NCI-H1417 (cell line): ENCODE results near the gene ACAT2.
A peak's percentile ranks its signal among the peaks of the same experiment; 100 is the strongest.
"Not testable (repeated sequence)": the region's sequence is repeated elsewhere in the genome, so short reads cannot be mapped to it uniquely, and the experiment has no call there.

Experiments used
- DNase-seq, 3 experiments: peaks; one replicate each; lab custom pipeline; 2025; lab: John Stamatoyannopoulos, UW

The ACAT2 gene

DNA sequence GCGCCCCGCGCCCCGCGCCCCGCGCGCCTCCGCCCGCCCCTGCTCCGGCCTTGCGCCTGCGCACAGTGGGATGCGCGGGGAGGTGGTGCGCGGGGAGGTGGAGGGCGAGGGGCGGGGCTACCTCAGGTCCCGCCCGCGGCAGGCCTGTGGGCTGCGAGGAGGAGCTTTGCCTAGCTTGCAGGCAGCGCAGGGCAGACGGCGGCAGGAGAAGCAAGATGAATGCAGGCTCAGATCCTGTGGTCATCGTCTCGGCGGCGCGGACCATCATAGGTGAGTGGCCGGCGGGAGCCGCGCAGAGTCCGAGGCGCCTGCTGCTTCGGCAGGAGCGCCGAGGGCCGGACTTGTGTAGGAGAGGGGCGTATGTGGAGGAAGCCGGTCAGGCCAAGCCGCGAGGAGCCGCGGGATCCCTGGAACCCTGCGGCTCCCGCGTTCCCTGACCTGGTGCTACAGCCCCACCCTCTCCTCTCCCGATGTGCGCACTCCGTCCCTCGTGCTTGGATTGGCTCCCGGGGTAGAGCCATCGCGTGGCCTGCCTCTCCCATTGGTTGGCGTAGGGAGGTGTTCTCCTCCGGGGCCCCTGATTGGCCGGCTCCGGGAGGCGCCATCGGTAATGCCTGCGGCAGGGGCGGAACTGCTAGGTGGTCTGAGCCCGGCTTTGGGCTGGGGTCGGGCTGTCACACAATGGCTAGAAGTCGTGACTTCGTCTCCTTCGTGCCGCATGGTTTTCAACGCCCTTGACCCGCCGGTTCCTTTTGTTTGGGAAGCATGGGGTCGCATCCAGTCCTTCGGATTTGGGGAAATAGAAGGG, at the start of gene ACAT2:
Gene ACAT2 (plus strand): TSS at position 173 of the 808 bp plus-strand sequence. CDS start 43 bp downstream, at position 216.
- peak; percentile 92 to 98 (median 96) for DNase-seq

DNA sequence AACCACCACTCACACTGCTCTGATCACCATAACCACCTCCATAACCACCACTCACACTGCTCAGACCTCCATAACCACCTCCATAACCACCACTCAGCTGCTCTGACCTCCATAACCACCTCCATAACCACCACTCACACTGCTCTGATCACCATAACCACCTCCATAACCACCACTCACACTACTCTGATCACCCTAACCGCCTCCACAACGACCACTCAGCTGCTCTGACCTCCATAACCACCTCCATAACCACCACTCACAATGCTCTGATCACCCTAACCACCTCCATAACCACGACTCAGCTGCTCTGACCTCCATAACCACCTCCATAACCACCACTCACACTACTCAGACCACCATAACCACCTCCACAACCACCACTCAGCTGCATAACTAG, 49.5 kb upstream of the ACAT2 start:
- DNase-seq, result not testable (repeated sequence)

DNA sequence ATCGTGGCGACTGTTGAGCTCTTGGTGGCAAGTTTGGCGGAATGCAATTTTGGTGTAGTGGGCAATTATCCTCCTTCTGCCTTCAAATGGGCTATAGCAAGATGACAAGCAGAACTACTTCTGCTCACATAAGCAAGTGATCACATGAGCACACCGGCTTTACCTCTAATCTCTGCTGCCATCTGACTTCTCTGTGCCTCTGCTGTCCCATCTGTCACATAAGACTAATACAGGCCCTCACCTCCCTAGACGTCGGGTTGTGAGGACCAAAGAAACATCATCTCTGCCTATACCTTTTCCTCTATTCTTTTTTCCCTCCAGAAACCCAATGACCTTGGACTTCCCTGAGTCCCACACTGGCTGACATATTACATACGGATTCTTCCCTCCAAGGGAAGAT, 47.9 kb upstream of the ACAT2 start:
- DNase-seq, result no peak

DNA sequence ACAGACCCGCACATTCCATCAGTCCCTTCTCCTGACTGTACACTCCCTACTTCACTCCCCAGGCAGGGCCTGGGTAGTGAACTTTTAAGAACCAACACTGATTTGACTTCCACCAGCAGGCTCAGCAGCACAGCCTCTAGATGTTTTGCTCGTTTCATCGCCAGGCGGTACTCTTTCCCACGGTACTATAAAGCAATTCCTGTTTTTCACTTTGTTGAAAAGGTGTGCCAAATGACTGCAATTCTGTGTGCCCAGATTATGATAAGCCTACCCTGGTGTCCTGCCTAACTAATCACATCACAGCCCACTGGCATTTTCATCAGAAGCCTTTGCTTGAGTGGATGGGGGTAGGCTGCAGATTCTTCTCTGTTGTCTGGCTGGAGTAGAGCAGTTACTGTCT, 47.4 kb upstream of the ACAT2 start:
- no peak for DNase-seq

DNA sequence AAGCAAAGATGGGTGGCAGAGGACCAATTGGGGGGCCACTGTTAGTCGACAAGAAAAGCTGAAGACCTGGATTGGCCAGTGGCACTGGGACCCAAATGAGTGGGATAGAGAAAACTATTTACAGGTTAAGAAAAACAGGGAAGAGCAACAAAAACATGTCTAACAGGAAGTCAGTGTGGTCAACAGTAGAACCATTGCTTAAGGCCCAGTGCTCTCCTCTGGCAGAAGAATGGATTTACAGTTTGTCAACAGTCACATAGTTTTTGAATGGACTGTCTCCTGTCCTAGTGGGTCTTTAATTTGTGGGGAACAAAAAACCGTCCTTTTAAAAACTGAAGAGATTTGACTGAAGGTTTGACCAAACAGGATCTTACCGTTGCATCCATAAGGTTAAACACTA, 46.7 kb upstream of the ACAT2 start:
- no peak for DNase-seq

DNA sequence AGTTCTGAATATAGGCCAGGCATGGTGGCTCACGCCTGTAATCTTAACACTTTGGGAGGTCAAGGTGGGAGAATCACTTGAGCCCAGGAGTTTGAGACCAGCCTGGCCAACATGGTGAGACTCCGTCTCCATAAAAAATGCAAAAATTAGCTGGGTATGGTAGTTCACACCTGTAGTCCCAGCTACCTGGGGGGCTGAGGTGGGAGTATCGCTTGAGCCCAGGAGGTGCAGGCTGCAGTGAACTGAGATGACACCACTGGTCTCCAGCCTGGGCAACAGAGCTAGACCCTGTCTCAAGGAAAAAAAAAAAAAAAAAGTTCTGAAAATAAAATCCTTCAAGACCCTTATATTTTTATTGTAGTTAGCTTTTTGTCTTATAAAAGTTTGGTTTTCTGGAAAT, 46.2 kb upstream of the ACAT2 start:
- DNase-seq, result no peak

DNA sequence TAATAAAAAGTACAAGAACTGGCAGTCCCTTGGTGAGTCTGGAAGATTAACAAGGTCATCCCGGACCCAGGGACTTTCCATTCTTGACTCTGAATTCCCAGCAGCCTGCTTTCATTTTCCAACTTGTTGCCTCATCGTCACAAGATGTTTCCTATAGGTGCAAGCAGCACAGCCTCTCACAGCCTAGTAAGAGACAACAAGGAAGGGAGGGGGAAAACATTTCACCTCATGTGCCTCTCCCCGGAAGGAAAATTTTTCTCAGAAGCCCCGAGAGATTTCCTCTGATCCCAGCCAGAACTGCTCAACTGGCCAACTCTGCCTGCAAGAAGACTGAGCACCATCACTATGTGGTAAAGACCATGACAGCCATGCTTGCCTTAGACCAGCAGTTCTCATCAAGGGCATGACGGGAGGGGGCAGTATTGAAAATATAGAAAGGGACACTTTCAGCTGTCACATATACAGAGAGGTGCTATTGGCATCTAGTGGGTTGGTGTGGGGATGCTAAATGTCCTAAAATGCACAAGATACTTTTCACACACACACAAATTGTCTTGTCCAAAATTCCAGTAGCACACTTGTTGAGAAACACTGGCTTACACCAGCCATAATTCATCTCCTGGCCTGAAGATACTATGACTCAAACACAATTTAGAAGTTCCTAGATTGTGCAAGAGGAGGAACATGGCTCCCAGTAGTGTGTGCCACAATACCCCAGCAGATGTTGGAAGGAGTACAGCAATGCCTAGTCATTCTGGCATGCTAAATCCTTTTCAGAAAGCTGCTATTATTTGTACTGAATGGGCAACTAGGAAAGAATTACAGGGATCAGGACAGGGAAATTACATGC, 45.4 kb upstream of the ACAT2 start:
- DNase-seq, result no peak

DNA sequence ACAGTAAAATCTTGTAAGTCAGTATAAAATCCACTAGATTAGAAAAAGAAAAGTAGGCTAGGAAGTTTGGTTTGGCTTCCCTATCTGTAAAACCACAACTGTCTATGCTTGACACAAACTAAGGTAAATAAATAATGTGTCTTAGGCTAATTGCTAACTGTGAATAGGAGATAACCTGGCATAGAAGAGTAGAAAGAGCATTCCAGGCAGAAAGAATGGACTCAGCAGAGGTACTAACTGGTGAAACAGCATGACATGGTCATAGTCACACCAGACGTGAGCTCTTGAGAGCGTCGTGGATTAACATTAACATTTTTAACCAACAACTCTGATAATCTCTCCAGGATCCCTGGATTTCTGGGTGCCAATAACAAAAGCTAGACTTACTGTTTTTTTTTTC, 43.2 kb upstream of the ACAT2 start:
- no peak for DNase-seq

DNA sequence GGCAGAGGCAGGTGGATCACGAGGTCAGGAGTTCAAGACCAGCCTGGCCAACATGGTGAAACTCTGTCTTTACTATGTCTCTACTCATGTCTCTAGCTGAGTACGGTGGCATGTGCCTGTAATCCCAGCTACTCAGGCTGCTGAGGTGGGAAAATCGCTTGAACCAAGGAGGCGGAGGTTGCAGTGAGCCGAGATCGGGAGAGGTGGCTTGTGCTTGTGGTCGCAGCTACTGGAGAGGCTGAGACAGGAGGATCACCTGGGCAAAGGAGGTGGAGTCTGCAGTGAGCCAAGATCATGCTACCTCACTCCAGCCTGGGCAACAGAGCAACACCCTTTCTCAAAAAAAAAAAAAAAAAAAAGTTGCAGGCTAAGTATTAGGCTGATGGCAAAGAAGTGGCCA, 42.6 kb upstream of the ACAT2 start:
- DNase-seq, result no peak

DNA sequence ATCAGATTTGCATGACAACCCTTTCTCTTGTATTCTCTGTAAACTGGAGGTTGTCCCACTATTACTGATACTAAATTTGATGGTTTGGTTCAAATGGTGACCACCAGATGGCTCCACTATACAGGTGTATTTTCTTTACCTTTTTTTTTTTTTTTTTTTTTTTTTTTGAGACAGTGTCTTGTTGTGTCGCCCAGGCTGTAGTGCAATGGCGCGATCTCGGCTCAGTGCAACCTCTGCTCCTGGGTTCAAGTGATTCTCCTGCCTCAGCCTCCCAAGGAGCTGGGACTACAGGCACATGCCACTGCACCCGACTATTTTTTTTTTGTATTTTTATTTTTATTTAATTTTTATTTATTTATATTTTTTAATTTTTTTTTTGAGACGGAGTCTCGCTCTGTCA, 41.1 kb upstream of the ACAT2 start:
- peak; percentile 27 to 83 (median 36) for DNase-seq

DNA sequence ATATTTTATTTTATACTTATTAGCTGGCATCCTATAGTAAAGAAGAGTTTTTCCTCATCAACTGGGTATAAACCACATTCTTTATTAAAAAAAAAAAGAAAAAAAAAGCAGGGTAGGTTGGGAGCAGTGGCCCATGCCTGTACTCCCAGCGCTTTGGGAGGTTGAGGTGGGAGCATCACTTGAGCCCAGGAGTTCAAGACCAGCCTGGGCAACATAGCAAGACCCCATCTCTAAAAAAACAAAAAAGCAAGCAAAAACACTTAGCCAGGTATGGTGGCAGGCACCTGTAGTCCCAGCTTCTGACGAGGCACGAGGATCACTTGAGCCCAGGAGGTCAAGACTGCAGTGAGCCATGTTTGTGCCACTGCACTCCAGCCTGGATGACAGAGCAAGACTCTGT, 39.9 kb upstream of the ACAT2 start:
- not testable (repeated sequence) for DNase-seq

DNA sequence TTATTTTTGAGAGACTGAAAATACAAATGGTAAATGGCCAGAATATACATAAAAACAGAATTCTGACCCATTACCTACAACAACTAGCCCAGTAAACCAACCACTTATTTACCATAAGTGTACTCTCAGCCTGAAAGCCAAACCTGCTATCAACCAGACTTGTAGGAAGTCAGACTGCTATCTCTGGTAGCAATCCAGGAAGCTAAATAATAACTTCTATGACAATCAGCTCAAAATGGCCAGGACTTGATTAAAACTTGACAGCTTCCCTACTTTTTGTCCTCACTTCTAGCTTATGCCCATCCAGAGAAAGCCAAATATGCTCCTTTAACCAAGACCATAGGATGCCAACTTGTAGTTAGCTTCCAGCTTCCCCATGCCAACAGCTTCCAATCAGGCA, 39.2 kb upstream of the ACAT2 start:
- no peak for DNase-seq

DNA sequence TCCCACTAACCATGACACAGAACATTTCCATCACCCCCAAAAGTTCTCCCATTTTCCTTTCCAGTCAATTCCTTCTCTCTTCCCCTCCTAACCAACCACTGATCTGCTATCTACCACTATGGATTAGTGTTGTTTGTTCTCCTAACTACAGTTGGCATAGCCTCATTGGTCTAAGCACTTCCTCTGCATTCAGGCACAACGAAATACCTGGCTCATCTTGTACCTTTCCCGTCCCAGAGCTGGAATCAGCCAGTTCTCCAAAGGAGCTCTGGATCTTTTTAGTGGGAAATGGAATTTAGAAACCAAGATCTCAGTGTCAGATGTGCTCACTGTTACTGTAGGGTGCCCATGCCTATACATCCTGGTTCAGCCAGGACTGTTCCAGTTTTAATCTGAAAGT, 38.6 kb upstream of the ACAT2 start:
- DNase-seq, result no peak

DNA sequence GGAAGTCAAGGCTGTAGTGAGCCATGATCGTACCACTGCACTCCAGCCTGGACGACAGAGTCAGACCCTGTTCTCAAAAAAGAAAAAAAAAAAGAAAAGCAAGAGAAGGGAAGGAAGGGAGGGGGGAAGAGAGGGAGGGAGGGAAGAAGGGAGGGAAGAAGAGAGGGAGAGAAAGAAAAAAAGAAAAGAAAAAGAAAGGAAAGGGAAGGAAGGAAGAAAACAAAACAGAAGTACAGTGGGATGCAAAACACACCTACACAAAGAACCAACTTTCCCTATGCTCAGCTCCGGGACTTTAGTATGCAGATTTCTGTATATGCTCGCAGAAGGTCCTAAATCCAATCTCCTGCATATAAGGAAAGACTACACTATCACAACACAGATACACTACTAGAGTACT, 37.1 kb upstream of the ACAT2 start:
- no peak for DNase-seq

DNA sequence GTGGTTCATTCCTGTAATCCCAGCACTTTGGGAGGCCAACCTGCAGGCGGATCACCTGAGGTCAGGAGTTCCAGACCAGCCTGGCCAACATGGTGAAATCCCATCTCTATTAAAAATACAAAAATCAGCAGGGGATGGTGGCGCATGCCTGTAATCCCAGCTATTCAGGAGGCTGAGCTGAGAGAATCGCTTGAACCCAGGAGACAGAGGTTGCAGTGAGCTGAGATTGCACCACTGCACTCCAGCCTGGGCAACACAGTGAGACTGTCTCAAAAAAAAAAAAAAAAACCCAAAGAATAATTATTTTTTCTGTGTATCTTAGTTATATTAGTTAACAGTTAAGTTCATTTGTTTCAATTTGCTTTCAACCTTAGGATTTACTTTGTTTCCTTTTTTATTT, 36.6 kb upstream of the ACAT2 start:
- not testable (repeated sequence) for DNase-seq

DNA sequence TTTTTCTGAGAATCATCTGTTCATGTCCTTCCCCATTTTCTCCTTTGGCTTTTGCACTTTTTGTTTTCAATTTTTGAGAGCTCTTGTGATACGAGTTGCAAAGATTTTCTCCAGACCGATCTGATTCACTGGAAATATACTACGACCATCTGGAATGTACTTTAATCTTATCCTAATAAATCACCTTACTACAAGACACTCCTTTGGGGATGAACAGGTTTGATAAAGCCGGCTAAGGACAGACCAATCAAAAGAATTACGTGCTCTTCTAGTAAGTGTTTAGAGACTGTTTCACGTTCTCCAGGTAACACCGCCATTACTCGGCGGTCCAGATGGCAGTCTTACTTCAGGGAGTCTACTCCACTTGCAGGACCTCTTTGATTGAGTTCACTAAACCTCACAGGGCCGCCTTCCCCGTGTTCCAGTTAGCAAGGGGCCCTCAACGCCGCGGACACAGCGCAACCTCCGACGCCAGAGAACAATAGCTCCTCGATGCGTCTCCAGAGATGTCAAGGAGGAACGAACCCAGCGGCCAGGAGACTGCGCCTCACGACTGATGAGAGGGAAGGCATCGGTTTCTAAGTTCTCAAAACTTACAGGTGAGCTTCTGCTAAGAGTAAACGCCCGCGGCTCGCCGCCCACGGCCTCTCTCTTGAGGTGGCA, 35.5 kb upstream of the ACAT2 start:
- DNase-seq, result peak in 2 of 3 experiments; percentile 81 to 98

DNA sequence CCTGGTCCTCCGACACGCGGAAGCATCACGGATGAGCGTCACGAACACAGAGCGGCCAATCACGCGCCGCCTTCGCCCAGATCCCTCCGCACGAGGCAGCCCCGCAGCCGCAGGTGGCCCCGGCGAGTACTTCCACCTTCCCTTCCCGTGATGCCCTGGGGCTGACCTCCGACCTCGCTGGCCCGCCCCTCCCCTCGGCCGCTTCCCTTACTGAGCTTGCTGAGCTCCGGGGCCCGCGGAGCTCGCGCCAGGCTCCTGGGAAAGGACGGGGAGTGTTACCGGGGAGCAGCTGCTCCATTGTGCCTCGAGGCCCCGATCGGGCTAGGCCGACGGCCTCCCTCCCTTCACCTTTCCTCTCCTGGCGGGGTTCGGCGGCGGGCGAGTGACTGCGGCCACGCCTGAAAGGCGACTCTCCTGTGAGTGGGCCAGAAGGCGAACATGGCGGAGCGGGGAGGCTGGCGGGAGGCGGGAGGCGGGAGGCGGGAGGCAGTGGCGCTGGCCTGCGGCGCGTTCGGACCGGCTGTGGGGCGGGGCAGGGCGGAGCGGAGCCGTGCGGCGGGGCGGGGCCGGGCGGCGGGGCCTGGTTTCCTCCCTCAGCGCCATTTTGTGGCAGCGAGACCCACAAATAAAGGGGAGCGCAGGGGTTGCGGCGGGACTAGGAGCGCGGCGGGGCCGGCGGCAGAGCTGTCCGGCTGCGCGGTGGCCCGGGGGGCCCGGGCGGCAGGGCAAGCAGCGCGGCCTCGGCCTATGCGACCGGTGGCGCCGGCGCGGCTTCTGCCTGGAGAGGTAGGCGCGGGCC, 34.7 kb upstream of the ACAT2 start, which contains the start of gene WTAP:
Gene WTAP (plus strand): TSS at position 589 of the 799 bp plus-strand sequence. CDS start 8,760 bp downstream, outside the sequence.
- peak; percentile 94 to 99 (median 99) for DNase-seq

DNA sequence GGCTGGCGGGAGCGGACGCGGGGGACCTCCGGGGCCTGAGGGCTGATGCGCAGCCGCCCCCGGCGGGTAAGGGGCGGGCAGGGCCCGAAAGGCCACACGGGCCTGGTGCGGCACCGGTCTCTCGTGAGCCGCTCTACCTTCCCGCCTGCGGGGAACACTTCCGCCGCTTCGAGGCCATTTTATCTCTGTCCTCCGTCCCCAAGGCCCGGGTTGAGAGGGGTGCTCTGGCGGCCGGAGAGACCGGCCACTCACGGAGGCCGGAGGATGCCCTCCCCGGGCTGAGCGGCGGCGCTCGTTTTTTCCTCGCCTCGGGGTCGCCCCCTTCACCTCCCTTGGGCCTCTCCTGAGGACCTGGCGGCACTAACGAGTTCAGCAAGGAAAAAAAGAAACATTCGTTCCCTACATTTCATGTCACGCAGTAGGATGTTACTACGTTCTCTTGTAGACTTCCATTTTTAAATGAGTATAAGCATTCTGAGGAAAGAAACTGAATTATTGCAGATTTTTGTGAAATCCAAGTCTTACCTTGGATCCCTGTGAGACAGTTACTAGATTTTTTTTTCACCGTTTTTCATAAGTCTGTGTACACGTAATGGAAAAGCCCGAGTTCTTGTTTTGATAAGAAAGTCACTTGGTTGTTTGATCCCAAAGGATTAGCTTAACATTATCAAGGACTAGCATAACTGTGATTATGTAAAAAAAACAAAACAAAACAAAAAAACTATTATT, 34.0 kb upstream of the ACAT2 start:
- DNase-seq, result peak in 2 of 3 experiments; percentile 43 to 85

DNA sequence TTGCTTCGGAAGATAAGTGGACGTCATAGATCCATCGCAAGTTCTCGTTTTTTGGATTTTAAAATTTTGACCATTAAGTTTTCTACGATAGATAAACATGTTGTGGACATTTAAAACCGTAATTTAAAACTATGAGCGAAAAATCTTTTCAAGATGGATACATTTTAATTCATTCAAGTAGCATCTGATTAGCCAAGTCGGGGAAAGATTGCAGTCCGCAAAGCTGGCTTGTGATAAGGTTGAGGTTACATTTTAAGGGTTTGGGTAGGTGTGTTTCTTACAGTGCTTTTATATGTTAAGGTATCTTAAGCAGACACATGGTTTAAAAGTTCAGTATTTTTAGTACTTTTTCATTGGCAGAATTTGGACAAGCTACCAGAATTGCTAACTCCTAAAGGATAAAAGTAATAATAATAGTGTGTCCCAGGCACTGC, 33.3 kb upstream of the ACAT2 start:
- DNase-seq, result peak in 1 of 3 experiments; percentile 50

DNA sequence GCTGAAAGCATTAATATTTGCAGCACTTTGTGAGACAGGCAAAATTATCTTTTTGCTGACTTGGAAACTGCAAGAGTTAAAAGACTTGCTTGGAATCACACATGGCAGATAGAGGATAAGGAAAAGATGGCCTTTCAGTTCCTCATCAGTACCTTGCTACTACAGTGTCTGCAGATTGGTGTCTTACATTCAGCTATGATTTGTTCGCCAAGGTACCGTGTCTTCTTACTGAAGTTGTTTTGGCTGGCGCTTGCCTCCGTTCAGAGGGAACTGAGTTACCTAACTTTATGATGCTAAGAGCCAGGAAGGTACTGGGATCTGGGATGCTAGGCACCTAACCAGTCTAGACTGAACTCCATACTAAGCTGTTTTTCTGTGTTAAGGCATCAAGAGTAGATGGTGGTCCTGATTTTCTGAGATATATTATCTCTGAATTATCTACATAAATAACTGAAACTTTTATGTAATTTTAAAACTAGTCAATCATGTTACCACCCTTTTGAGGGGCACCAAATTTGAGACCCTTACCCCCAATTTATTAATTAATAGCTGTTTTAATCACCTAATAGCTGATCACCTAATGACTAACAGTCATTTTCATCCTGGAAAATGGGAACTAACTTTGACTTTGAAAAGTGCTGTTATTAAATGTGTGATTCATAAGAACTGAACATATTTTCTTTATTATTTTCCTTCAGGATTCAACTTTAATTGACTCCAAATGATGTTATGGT, 32.1 kb upstream of the ACAT2 start:
- DNase-seq, result no peak
